AG04450 (cell line): ENCODE data around the gene CSDE1. TPM values are rescaled to one million over a fixed set of nuclear protein-coding genes. Genes with fewer than 3 reads are reported as not detected.

ENCODE experiments used
- CTCF ChIA-PET: fragments of 300-600, 350-600 bp; formaldehyde crosslinking; extraction: SDS; loops from one replicate; lab custom pipeline; 2022; ENCODE audit warnings: antibody characterized with exemption, inconsistent platforms; lab: Charles Lee
- POLR2A ChIA-PET: fragments of 350-600 bp; formaldehyde crosslinking; extraction: SDS; loops from one replicate; lab custom pipeline; 2021; ENCODE audit warnings: antibody characterized with exemption, inconsistent platforms; lab: Yijun Ruan, JAX
- DNase-seq: peaks from one replicate; pipeline ENCODE4 v3.0.0-alpha.2; 2011; ENCODE audit warnings: low read depth, low spot score
- H3K27ac ChIP-seq: one replicate; pipeline ENCODE4 v1.5.1; 2012; ENCODE audit warnings: low read depth, low read length, control low read depth
- H3K27me3 ChIP-seq: one replicate; pipeline ENCODE4 v1.6.0; 2012; ENCODE audit warnings: low read length; ENCODE audit not compliant: control insufficient read depth, insufficient read depth
- H3K4me3 ChIP-seq: 2 replicates; pipeline ENCODE4 v1.5.1; 2011; ENCODE audit warnings: mild to moderate bottlenecking, low read depth, low read length, control low read depth
- H3K9me3 ChIP-seq: 2 replicates; pipeline ENCODE4 v1.5.1; 2012; ENCODE audit warnings: low read length; ENCODE audit not compliant: control insufficient read depth, insufficient read depth
- CTCF ChIP-seq: IDR thresholded peaks from 2 replicates; pipeline ENCODE4 v1.5.1; 2011; ENCODE audit warnings: low read depth, low read length, control low read depth, inconsistent platforms
- polyA plus RNA-seq: library from polyadenylated mRNA; depleted of rRNA; stranded (reverse); fragments of >200 nt; gene quantifications from 2 replicates; pipeline ENCODE4 v1.2.3, GENCODE V29; 2011

The CSDE1 gene
- polyA plus RNA-seq, 1 experiment, result 438 TPM

DNA sequence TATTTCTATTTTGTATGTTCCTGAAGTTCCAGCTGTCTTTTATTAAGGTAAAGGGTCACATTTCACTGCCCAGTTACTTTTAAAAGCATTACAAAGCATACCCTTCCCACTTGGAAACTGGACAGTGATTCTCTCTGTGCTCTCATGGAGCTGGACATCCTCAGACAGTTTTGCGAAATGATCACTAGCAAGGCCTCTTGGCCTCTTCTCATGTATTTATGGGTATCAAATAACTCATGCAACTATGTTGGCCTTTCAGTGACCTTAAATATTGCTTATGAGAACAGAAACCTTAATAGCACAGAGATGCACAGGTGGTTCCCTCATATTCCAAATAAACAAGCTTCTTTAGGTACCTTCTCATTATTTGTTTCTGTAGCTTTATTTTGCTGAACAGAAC lies 54.5 kb downstream of the CSDE1 start:
- H3K27me3 ChIP-seq, result no peaks in the 10 kb centered on the region
- no peak overlapping the region for H3K4me3 ChIP-seq
- H3K27ac ChIP-seq, result no peak overlapping the region
- TF ChIP-seq CTCF, result no peak
- no peak for DNase-seq
- CTCF ChIA-PET, result no interaction called here
- POLR2A ChIA-PET, result interaction anchor here (1.2 kb wide), 1 partner anchor 19 kb away, joined by 4 read pairs; no protein-coding TSS in a partner anchor
- no peaks in the 10 kb centered on the region for H3K9me3 ChIP-seq

- DNase-seq, result no peak
Observed at GRCh38 chr1:114702737-114703136, 55.0 kb downstream of the CSDE1 start.

DNA sequence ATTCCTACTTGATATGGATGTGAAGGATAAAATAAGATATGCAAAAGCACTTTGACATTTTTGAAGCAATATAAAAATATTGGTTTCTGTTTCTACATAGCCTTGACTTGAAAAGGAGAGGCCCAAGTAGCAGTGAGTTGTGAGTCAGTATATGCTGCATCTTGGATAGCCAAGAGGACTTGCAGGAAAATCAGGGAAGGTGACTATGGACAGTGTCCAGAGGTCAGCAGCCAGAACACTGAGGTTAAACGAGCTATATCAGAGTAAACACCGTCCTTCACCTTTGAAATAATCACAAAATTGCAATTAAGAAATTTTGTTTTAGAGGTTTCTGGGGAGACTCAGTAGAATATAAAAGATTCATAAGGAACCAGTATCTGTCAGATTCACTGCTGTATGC lies 55.9 kb downstream of the CSDE1 start:
- CTCF ChIA-PET, result no interaction called here
- no peaks in the 10 kb centered on the region for H3K27me3 ChIP-seq
- no peak for DNase-seq
- no peak overlapping the region for H3K4me3 ChIP-seq
- TF ChIP-seq CTCF, result no peak
- POLR2A ChIA-PET, result interaction anchor here (0.6 kb wide), 1 partner anchor 134 kb away, joined by 3 read pairs; no protein-coding TSS in a partner anchor
- no peak overlapping the region for H3K27ac ChIP-seq
- no peaks in the 10 kb centered on the region for H3K9me3 ChIP-seq

More at GRCh38 chr1:114702737-114703136, 55.0 kb downstream of the CSDE1 start:
- TF ChIP-seq CTCF, result no peak
- H3K9me3 ChIP-seq, result no peaks in the 10 kb centered on the region
- no peak overlapping the region for H3K27ac ChIP-seq
- no peak overlapping the region for H3K4me3 ChIP-seq
- no peaks in the 10 kb centered on the region for H3K27me3 ChIP-seq
- POLR2A ChIA-PET, result no interaction called here
- CTCF ChIA-PET, result no interaction called here

DNA sequence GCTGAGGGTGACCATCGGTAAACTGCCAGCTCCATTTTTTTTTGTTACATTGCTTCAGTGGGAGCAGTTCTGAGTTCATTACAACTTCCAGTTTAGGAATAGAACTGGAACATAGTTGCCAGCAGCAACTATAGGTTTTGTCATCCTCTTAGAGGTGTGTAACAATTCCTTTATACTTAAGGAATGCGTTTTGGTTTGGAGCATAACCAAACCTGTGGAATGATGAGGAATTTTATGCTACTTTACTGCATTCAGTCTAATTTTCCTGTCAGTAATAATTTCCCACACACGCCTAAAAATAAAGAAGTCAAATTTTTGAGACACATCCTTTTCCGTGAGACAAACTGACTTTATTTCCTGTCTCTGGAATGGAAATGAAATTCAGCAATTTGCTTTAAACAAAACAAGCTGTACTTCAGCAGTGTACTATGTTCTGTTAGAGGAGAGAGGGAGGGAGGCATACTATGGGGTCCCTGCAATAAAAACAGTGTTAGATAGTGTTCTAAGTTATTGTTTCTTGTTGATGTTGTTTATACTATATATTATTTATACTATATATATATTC lies 57.7 kb downstream of the CSDE1 start:
- no peak for TF ChIP-seq CTCF
- H3K9me3 ChIP-seq, result no peaks in the 10 kb centered on the region
- no peak for DNase-seq
- H3K27ac ChIP-seq, result no peak overlapping the region
- no peak overlapping the region for H3K4me3 ChIP-seq
- no peaks in the 10 kb centered on the region for H3K27me3 ChIP-seq
- ChIA-PET POLR2A (no interaction called here), CTCF (interaction anchor here (1.4 kb wide), 1 partner anchor 29 kb away, joined by 3 read pairs; no protein-coding TSS in a partner anchor)

- no peak for DNase-seq
- no peak overlapping the region for H3K27ac ChIP-seq
- TF ChIP-seq CTCF, result no peak
- H3K9me3 ChIP-seq, result no peaks in the 10 kb centered on the region
- no peaks in the 10 kb centered on the region for H3K27me3 ChIP-seq
- ChIA-PET POLR2A (no interaction called here), CTCF (no interaction called here)
- no peak overlapping the region for H3K4me3 ChIP-seq
Observed at GRCh38 chr1:114696810-114697209, 61.0 kb downstream of the CSDE1 start.
